HL-60 (cell line): ENCODE measurements around the gene HES7.

ENCODE experiments used
- POLR2AphosphoS5 ChIP-seq: IDR thresholded peaks from 2 replicates; pipeline ENCODE4 v1.6.1; 2012; ENCODE audit warnings: low read depth
- TF ChIP-seq, protein P1 (sequence below): IDR thresholded peaks from one replicate; pipeline ENCODE4 v1.5.1; 2011; ENCODE audit warnings: low read length, control low read depth, inconsistent platforms; ENCODE audit not compliant: insufficient read depth

DNA sequence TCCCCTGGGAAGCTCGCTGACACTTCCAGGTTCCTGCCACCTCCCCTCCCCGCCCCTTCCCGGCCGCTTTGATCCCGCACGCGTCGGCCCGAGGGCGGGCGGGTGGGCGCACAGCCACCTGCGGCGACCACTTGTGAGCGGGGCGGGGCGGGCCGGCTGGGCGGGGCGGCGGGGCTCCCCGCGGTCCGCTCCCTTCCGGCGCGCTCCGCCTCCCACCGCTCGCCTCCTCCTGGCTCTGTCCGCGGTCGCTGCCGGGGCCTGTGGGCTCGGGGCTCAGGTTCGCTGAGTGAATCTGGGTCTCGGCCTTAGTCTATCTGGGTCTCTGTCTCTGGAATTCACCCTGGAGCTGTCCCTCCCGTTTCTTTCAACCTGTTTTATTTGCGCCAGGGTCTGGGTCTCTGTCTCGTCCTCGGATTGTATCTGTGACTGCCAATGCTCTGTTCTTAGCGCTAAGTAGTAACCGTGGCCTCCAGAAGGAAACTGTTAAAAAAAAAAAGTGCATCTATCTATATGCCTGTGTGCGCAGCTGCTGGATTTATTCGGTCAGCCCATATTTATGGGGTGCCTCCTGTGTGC, 2.7 kb upstream of the HES7 start:
- TF ChIP-seq POLR2AphosphoS5 = no peak
- TF ChIP-seq, protein P1, sequence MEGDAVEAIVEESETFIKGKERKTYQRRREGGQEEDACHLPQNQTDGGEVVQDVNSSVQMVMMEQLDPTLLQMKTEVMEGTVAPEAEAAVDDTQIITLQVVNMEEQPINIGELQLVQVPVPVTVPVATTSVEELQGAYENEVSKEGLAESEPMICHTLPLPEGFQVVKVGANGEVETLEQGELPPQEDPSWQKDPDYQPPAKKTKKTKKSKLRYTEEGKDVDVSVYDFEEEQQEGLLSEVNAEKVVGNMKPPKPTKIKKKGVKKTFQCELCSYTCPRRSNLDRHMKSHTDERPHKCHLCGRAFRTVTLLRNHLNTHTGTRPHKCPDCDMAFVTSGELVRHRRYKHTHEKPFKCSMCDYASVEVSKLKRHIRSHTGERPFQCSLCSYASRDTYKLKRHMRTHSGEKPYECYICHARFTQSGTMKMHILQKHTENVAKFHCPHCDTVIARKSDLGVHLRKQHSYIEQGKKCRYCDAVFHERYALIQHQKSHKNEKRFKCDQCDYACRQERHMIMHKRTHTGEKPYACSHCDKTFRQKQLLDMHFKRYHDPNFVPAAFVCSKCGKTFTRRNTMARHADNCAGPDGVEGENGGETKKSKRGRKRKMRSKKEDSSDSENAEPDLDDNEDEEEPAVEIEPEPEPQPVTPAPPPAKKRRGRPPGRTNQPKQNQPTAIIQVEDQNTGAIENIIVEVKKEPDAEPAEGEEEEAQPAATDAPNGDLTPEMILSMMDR = no peak
